B cell (primary cell): ENCODE results near the gene CPM. TPM values are rescaled to one million over a fixed set of nuclear protein-coding genes. Genes with fewer than 3 reads are reported as not detected.
A peak's percentile ranks its signal among the peaks of the same experiment; 100 is the strongest.

ENCODE experiments used
- ATAC-seq: fragments of 200-7000 bp; cut with Tn5 transposase; one replicate; pipeline ENCODE4 v1.10.0; 2021; ENCODE audit warnings: low read depth, mild to moderate bottlenecking, moderate number of reproducible peaks, moderate library complexity
- CTCF ChIA-PET: fragments of 350-600 bp; sonication (Branson Sonifier 250); formaldehyde crosslinking; loops from one replicate; lab custom pipeline; 2021; ENCODE audit warnings: antibody characterized with exemption, inconsistent platforms; lab: Charles Lee
- POLR2A ChIA-PET: fragments of 350-600 bp; sonication (Branson Sonifier 250); formaldehyde crosslinking; loops from one replicate; lab custom pipeline; 2021; ENCODE audit warnings: antibody characterized with exemption; lab: Charles Lee
- DNase-seq: peaks from one replicate; pipeline ENCODE4 v3.0.0; 2013
- H2AFZ ChIP-seq: 2 replicates; pipeline ENCODE4 v1.6.1; 2012; ENCODE audit warnings: mild to moderate bottlenecking, low read depth, low read length; ENCODE audit not compliant: insufficient read depth, poor library complexity, severe bottlenecking
- H3K27ac ChIP-seq, 2 donors: 1 replicate in 1 of 2; 2 replicates in 1 of 2; pipeline ENCODE4 v1.5.1; 2012 to 2013; ENCODE audit warnings: low read length in 2 of 2, mild to moderate bottlenecking in 2 of 2, moderate library complexity in 1 of 2
- H3K27me3 ChIP-seq, 4 experiments: fragments of 200-600 bp in 1 of 4; sonication (generic) in 1 of 4; replicated peaks in 1 of 4; 1 replicate in 2 of 4; 2 replicates in 2 of 4; pipeline versions ENCODE4 v1.6.1 to v1.7.0; 2013 to 2016; ENCODE audit warnings: low read length in 3 of 4, mild to moderate bottlenecking in 2 of 4, mixed read lengths in 1 of 4, moderate library complexity in 1 of 4; ENCODE audit not compliant: insufficient read depth in 4 of 4, control insufficient read depth in 3 of 4; ENCODE audit errors: control extremely low read depth in 1 of 4
- H3K36me3 ChIP-seq, 2 experiments: replicated peaks in 1 of 2; 1 replicate in 1 of 2; 2 replicates in 1 of 2; pipeline versions ENCODE4 v1.6.1 to v1.7.1; 2013; ENCODE audit warnings: low read length in 1 of 2; ENCODE audit not compliant: insufficient read depth in 2 of 2, control insufficient read depth in 1 of 2; ENCODE audit errors: control extremely low read depth in 1 of 2, extremely low read depth in 1 of 2
- H3K4me1 ChIP-seq, 2 donors: fragments of 200-600 bp in 1 of 2; sonication (generic) in 1 of 2; 1 replicate in 1 of 2; 2 replicates in 1 of 2; pipeline versions ENCODE4 v1.5.1 to v1.6.1; 2013 to 2017; ENCODE audit warnings: low read length in 2 of 2; ENCODE audit not compliant: control insufficient read depth in 2 of 2, insufficient read depth in 2 of 2
- H3K4me2 ChIP-seq: replicated peaks from 2 replicates; pipeline ENCODE3; 2012; ENCODE audit warnings: mild to moderate bottlenecking, low read depth, low read length; ENCODE audit not compliant: poor library complexity, severe bottlenecking
- H3K4me3 ChIP-seq, 5 experiments: fragments of 200-600 bp in 1 of 5; sonication (generic) in 1 of 5; 1 replicate in 3 of 5; 2 replicates in 2 of 5; pipeline versions ENCODE4 v1.5.1 to v1.7.0; 2011 to 2016; ENCODE audit warnings: low read length in 4 of 5, mild to moderate bottlenecking in 4 of 5, low read depth in 2 of 5, control low read depth in 1 of 5, moderate library complexity in 1 of 5; ENCODE audit not compliant: insufficient read depth in 1 of 5; ENCODE audit errors: control extremely low read depth in 1 of 5, extremely low read depth in 1 of 5
- H3K79me2 ChIP-seq: fragments of 200-600 bp; sonication (generic); one replicate; pipeline ENCODE4 v1.6.0; 2016; ENCODE audit warnings: low read length; ENCODE audit not compliant: control insufficient read depth, insufficient read depth
- H3K9ac ChIP-seq: fragments of 200-600 bp; sonication (generic); 2 replicates; pipeline ENCODE4 v1.6.1; 2017; ENCODE audit warnings: mild to moderate bottlenecking, low read length, moderate library complexity
- H3K9me3 ChIP-seq, 3 donors: one replicate each; pipeline versions ENCODE4 v1.6.1 to v1.7.1; 2013; ENCODE audit warnings: low read length in 2 of 3; ENCODE audit not compliant: control insufficient read depth in 2 of 3, insufficient read depth in 1 of 3; ENCODE audit errors: control extremely low read depth in 1 of 3
- H4K20me1 ChIP-seq: 2 replicates; pipeline ENCODE4 v1.6.0; 2012; ENCODE audit warnings: mild to moderate bottlenecking, low read length; ENCODE audit not compliant: insufficient read depth, control insufficient read depth, poor library complexity, severe bottlenecking
- H3K27ac Mint-ChIP-seq: one replicate; pipeline ENCODE4 v1.8.0; 2021; ENCODE audit warnings: mixed read lengths
- H3K27me3 Mint-ChIP-seq: one replicate; pipeline ENCODE4 v1.8.0; 2021; ENCODE audit warnings: mixed read lengths
- H3K4me1 Mint-ChIP-seq: one replicate; pipeline ENCODE4 v1.8.0; 2021; ENCODE audit warnings: mixed read lengths
- H3K4me3 Mint-ChIP-seq: one replicate; pipeline ENCODE4 v1.8.0; 2021; ENCODE audit warnings: mixed read lengths
- H3K9me3 Mint-ChIP-seq: one replicate; pipeline ENCODE4 v1.8.0; 2022; ENCODE audit warnings: mixed read lengths; ENCODE audit not compliant: insufficient read depth
- EZH2 ChIP-seq: IDR thresholded peaks from 2 replicates; pipeline ENCODE4 v1.6.1; 2012; ENCODE audit warnings: borderline replicate concordance, low read depth, mild to moderate bottlenecking, moderate library complexity, low read length; ENCODE audit not compliant: insufficient read depth, poor library complexity, severe bottlenecking
- WGBS: methylation state at CpG from one replicate; pipeline ENCODE4 v1.1.5; 2013; ENCODE audit warnings: missing lambda C conversion rate; ENCODE audit not compliant: insufficient coverage; 5-methylcytosine and 5-hydroxymethylcytosine counted together
- intact Hi-C: fragments of 100-400 bp; cut with micrococcal nuclease; formaldehyde crosslinking; loops from one replicate; pipeline ENCODE4 v1.10.0; 2022
- polyA plus RNA-seq: library from polyadenylated mRNA; depleted of rRNA; stranded (reverse); fragments of >200 nt; gene quantifications from 2 replicates; pipeline ENCODE4 v1.2.3, GENCODE V29; 2012
- total RNA-seq, 2 donors: library from RNA; stranded (reverse); fragments of 120-200 nt in 1 of 2; gene quantifications; 1 replicate in 1 of 2; 2 replicates in 1 of 2; pipeline versions ENCODE4 v1.2.3 to v1.2.4, GENCODE V29; 2013 to 2022
- TF ChIP-seq, protein P1 (sequence below): fragments of 200-600 bp; IDR thresholded peaks from one replicate; pipeline ENCODE4 v1.8.0; 2022; ENCODE audit warnings: antibody characterized with exemption, mild to moderate bottlenecking

CPM gene
- total and polyA plus RNA-seq, 2 donors (not counting 1 experiment from before 2014, with no cell fraction given) = 1.2 to 5.0 TPM

DNA sequence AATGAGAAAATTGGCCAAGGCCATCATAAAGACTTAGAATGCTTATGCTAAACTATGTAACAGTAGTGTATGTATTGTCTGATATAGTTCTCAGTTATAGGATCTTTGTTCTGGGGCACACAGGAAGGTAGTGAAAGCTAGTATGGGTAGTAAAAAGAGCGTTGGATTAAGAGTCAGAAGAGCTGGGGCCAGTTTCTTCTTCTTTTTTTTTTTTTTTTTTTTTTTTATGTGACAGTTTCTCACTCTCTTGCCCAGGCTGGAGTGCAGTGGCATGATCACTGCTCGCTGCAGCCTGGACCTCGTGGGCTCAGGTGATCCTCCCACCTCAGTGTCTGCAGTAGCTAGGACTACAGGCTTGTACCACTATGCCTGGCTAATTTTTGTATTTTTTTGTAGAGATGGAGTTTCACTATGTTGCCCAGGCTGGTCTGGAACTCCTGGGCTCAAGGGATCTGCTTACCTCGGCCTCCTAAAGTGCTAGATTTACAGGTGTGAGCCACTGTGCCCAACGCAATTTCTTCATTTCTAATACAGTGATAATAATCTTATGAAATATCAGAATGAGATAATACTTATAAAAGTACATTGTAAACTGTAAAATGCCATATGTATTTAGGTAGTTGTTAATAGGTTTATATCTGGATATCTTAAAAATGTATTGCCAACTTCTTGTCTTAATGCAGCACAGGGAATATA, 117.6 kb downstream of the CPM start:
- Mint-ChIP-seq H3K4me3 (no peak overlapping the region), H3K27me3 (no peaks in the 10 kb centered on the region), H3K9me3 (no peaks in the 10 kb centered on the region), H3K4me1 (peaks cover 13% of the 10 kb centered on the region), H3K27ac (peak overlapping the region; percentile 3)
- Histone ChIP-seq H3K27ac (peak overlapping the region in 1 of 2 donors; percentile 8), H3K36me3 (peaks cover 19 to 67% of the 10 kb centered on the region in 2 experiments), H3K27me3 (no peaks in the 10 kb centered on the region), H3K4me1 (no peaks in the 10 kb centered on the region), H3K4me2 (no peak overlapping the region), H2AFZ (no peak overlapping the region), H3K79me2 (peaks cover 25% of the 10 kb centered on the region), H3K9me3 (no peaks in the 10 kb centered on the region), H4K20me1 (peaks cover 21% of the 10 kb centered on the region), H3K9ac (no peak overlapping the region), H3K4me3 (no peak overlapping the region)
- POLR2A ChIA-PET = no interaction called here
- no peak for DNase-seq
- no peak for TF ChIP-seq EZH2
- TF ChIP-seq, protein P1, sequence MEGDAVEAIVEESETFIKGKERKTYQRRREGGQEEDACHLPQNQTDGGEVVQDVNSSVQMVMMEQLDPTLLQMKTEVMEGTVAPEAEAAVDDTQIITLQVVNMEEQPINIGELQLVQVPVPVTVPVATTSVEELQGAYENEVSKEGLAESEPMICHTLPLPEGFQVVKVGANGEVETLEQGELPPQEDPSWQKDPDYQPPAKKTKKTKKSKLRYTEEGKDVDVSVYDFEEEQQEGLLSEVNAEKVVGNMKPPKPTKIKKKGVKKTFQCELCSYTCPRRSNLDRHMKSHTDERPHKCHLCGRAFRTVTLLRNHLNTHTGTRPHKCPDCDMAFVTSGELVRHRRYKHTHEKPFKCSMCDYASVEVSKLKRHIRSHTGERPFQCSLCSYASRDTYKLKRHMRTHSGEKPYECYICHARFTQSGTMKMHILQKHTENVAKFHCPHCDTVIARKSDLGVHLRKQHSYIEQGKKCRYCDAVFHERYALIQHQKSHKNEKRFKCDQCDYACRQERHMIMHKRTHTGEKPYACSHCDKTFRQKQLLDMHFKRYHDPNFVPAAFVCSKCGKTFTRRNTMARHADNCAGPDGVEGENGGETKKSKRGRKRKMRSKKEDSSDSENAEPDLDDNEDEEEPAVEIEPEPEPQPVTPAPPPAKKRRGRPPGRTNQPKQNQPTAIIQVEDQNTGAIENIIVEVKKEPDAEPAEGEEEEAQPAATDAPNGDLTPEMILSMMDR = no peak
- ATAC-seq = no peak
- intact Hi-C loops = loop anchor here (10.0 kb wide), 1 partner anchor 549 kb away; no protein-coding TSS in a partner anchor
- WGBS = no CpG with 5 or more reads among the region's 5 CpGs
- CTCF ChIA-PET = interaction anchor here (0.5 to 0.6 kb wide), 2 partner anchors 14 to 316 kb away, joined by 3 to 4 read pairs; no protein-coding TSS in a partner anchor
